SU-DHL-6 (cell line): Measurements from ENCODE around the gene MYH16.
"Not testable (repeated sequence)": the region's sequence is repeated elsewhere in the genome, so short reads cannot be mapped to it uniquely, and the experiment has no call there.

Experiments
- H2AFZ ChIP-seq: fragments of 200-600 bp; sonication (generic); 2 replicates; pipeline ENCODE4 v1.6.1; 2014; ENCODE audit warnings: low read depth, mild to moderate bottlenecking, moderate library complexity, mixed read lengths, antibody characterized with exemption, low read length; ENCODE audit not compliant: severe bottlenecking
- H3F3A ChIP-seq: fragments of 200-600 bp; shearing (Covaris generic); 2 replicates; pipeline ENCODE4 v1.6.0; 2016; ENCODE audit warnings: antibody characterized with exemption, mild to moderate bottlenecking; ENCODE audit not compliant: insufficient read depth
- H3K27ac ChIP-seq: fragments of 200-600 bp; sonication (generic); 2 replicates; pipeline ENCODE4 v1.5.1; 2016; ENCODE audit warnings: low read depth, mild to moderate bottlenecking, low read length, moderate library complexity, mixed read lengths
- H3K27me3 ChIP-seq: fragments of 200-600 bp; sonication (generic), shearing (Covaris generic); 2 replicates; pipeline ENCODE4 v1.6.0; 2014; ENCODE audit warnings: mild to moderate bottlenecking, low read length
- H3K36me3 ChIP-seq: fragments of 200-600 bp; sonication (generic); 2 replicates; pipeline ENCODE4 v1.6.1; 2014; ENCODE audit warnings: mild to moderate bottlenecking, low read length, mixed read lengths
- H3K4me2 ChIP-seq: fragments of 300-600, 200-600 bp; shearing (Covaris generic), sonication (generic); 2 replicates; pipeline ENCODE4 v1.6.0; 2014; ENCODE audit warnings: low read length, low read depth, mild to moderate bottlenecking; ENCODE audit not compliant: poor library complexity, severe bottlenecking
- H3K4me3 ChIP-seq: fragments of 200-600 bp; sonication (generic); 2 replicates; pipeline ENCODE4 v1.5.1; 2014; ENCODE audit warnings: antibody characterized with exemption, low read length, mild to moderate bottlenecking, mixed read lengths; ENCODE audit not compliant: insufficient read depth, poor library complexity, severe bottlenecking
- H3K79me2 ChIP-seq: fragments of 200-600 bp; sonication (generic); 2 replicates; pipeline ENCODE4 v1.6.1; 2014; ENCODE audit warnings: mild to moderate bottlenecking, low read length, moderate library complexity; ENCODE audit not compliant: insufficient read depth
- H3K9ac ChIP-seq: fragments of 200-600 bp; sonication (generic); 2 replicates; pipeline ENCODE4 v1.7.0; 2014; ENCODE audit warnings: mild to moderate bottlenecking, low read length
- H3K9me2 ChIP-seq: fragments of 200-600 bp; sonication (generic); replicated peaks from 2 replicates; pipeline ENCODE4 v1.6.1; 2014; ENCODE audit warnings: low read length; ENCODE audit not compliant: insufficient read depth
- H3K9me3 ChIP-seq: fragments of 200-600 bp; sonication (generic); 2 replicates; pipeline ENCODE4 v1.6.1; 2014; ENCODE audit warnings: low read length, mixed read lengths; ENCODE audit not compliant: insufficient read depth
- H4K20me1 ChIP-seq: fragments of 200-600 bp; sonication (generic); 2 replicates; pipeline ENCODE4 v1.6.1; 2014; ENCODE audit warnings: low read depth, mild to moderate bottlenecking, antibody characterized with exemption, low read length, moderate library complexity, mixed read lengths
- CTCF ChIP-seq: fragments of 200-600 bp; sonication (generic); IDR thresholded peaks from one replicate; pipeline ENCODE4 v1.5.1; 2017; ENCODE audit warnings: antibody characterized with exemption, mild to moderate bottlenecking, low read length, moderate library complexity; ENCODE audit not compliant: insufficient read depth, poor library complexity, severe bottlenecking
- EZH2phosphoT487 ChIP-seq: fragments of 200-600 bp; sonication (generic), shearing (Covaris generic); conservative IDR thresholded peaks from 2 replicates; pipeline ENCODE4 v1.6.1; 2018; ENCODE audit warnings: mild to moderate bottlenecking, antibody characterized with exemption, low read length, moderate library complexity, mixed read lengths

The MYH16 gene

DNA sequence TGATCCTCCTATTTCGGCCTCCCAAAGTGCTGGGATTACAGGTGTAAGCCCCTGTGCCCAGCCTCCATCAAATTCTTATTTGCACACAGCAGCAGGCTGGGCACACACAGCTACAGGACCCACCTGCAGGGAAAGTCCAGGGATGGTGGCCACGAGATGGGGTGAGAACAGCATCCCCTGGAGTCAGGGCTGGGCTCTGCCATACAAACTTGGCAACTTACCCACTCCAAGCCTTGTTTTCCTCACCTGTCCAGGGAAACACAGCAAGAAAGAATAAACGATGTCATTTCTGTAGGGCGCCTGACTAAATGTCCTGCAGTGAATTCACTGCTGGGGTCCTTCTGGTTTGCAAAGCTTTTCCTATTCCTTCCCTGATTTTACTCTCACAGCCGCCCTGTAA, 5.5 kb downstream of the MYH16 start:
- Histone ChIP-seq H3K9ac (no peak overlapping the region), H4K20me1 (no peaks in the 10 kb centered on the region), H3K27me3 (no peaks in the 10 kb centered on the region)

DNA sequence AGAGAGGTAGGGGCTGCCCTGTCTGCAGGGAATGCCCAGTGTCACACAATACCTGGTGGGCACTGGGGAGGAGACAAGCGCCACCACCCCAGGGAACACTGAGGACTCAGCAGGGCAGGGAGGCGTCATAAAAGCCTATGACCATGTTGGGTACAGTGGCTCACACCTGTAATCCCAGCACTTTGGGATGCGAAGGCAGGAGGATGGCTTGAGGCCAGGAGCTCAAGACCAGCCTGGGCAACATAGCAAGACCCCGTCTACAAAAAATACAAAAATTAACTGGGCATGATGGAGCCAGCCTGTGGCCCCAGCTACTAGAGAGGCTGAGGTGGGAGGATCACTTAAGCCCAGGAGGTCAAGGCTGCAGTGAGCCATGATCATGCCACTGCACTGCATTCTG, 11.5 kb downstream of the MYH16 start:
- H3K9ac ChIP-seq, H3K79me2 ChIP-seq, H4K20me1 ChIP-seq, H3K27ac ChIP-seq, H3K27me3 ChIP-seq, H3K9me2 ChIP-seq, H2AFZ ChIP-seq, H3F3A ChIP-seq, H3K4me3 ChIP-seq, H3K9me3 ChIP-seq, H3K36me3 ChIP-seq, H3K4me2 ChIP-seq: not testable (repeated sequence)

More for the DNA sequence above, 5.5 kb downstream of the MYH16 start:
- TF ChIP-seq EZH2phosphoT487 (no peak), CTCF (no peak)
- Histone ChIP-seq H3K4me3 (no peak overlapping the region), H3K36me3 (no peaks in the 10 kb centered on the region), H3K9me2 (no peaks in the 10 kb centered on the region), H3K27ac (no peak overlapping the region), H3K79me2 (no peaks in the 10 kb centered on the region), H3F3A (no peaks in the 10 kb centered on the region), H3K9me3 (no peaks in the 10 kb centered on the region), H3K4me2 (no peak overlapping the region), H2AFZ (no peak overlapping the region)

DNA sequence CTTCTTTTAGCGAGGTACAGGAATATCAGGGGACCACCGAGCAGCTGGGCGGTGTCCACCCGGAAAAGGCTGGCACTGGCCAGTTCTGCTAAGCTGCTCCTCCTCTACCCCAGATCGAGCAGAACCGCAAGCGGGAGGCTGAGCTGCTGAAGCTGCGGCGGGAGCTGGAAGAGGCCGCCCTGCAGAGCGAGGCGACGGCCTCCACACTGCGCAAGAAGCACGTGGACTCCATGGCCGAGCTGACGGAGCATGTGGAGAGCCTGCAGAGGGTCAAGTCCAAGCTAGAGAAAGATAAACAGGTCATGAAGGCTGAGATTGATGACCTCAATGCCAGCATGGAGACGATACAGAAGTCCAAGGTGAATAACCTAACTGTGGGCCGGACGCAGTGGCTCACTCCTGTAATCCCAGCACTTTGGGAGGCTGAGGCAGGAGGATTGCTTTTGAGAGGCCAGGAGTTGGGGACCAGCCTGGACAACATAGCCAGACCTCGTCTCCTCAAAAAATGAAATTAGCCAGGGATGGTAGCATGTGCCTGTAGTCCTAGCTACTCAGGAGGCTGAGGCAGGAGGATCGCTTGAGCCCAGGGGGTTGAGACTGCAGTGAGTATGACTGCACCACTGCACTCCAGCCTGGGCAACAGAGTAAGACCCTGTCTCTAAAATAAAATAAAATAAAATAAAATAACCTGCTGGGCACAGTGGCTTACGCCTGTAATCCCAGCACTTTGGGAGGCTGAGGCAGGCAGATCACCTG, 15.3 kb downstream of the MYH16 start:
- Histone ChIP-seq H3F3A (no peaks in the 10 kb centered on the region), H3K27me3 (no peaks in the 10 kb centered on the region), H4K20me1 (no peaks in the 10 kb centered on the region), H3K9ac (no peak overlapping the region), H3K36me3 (no peaks in the 10 kb centered on the region), H3K9me3 (no peaks in the 10 kb centered on the region), H3K79me2 (no peaks in the 10 kb centered on the region), H3K4me2 (no peak overlapping the region), H3K9me2 (no peaks in the 10 kb centered on the region), H3K4me3 (no peak overlapping the region), H2AFZ (no peak overlapping the region), H3K27ac (no peak overlapping the region)
- TF ChIP-seq CTCF, result no peak
- TF ChIP-seq EZH2phosphoT487, result no peak

GRCh38 chr7:99289185-99289584, 16.5 kb downstream of the MYH16 start:
- Histone ChIP-seq H3F3A (no peaks in the 10 kb centered on the region), H3K27me3 (no peaks in the 10 kb centered on the region), H3K36me3 (no peaks in the 10 kb centered on the region), H3K27ac (no peak overlapping the region), H4K20me1 (no peaks in the 10 kb centered on the region), H3K9ac (no peak overlapping the region), H3K4me2 (no peak overlapping the region), H3K4me3 (no peak overlapping the region), H3K79me2 (no peaks in the 10 kb centered on the region), H2AFZ (no peak overlapping the region), H3K9me2 (no peaks in the 10 kb centered on the region), H3K9me3 (no peaks in the 10 kb centered on the region)
- TF ChIP-seq CTCF, result no peak
- no peak for TF ChIP-seq EZH2phosphoT487

- H3K9me2 ChIP-seq, H4K20me1 ChIP-seq, H2AFZ ChIP-seq, H3K9ac ChIP-seq, H3F3A ChIP-seq, H3K27ac ChIP-seq, H3K27me3 ChIP-seq, H3K4me2 ChIP-seq, H3K79me2 ChIP-seq, H3K36me3 ChIP-seq, H3K4me3 ChIP-seq, H3K9me3 ChIP-seq: not testable (repeated sequence)
Observed at GRCh38 chr7:99290148-99290547, 17.5 kb downstream of the MYH16 start.
